Astrocyte of the spinal cord (primary cell): ENCODE results near the gene BCAS3.

Experiments
- DNase-seq: peaks from one replicate; pipeline ENCODE4 v3.0.0; 2011; ENCODE audit warnings: low read depth, low spot score
- H3K4me3 ChIP-seq: 2 replicates; pipeline ENCODE4 v1.5.1; 2011; ENCODE audit warnings: low read depth, mild to moderate bottlenecking, low read length, moderate library complexity
- CTCF ChIP-seq: IDR thresholded peaks from 2 replicates; pipeline ENCODE4 v1.5.1; 2012; ENCODE audit warnings: low read depth, mild to moderate bottlenecking, low read length, inconsistent platforms
- in situ Hi-C: cut with HindIII; loops from 2 replicates; pipeline ENCODE4 v1.10.0; 2017; ENCODE audit warnings: low sequenced_read_pairs

BCAS3 gene

GRCh38 chr17:61183793-61184192 lies 506.1 kb downstream of the BCAS3 start:
- no peak for DNase-seq
- no peak overlapping the region for H3K4me3 ChIP-seq
- no peak for TF ChIP-seq CTCF
- in situ Hi-C loops = no loop called here

GRCh38 chr17:61185385-61185784 lies 507.7 kb downstream of the BCAS3 start:
- DNase-seq = no peak
- in situ Hi-C loops = no loop called here
- no peak overlapping the region for H3K4me3 ChIP-seq
- TF ChIP-seq CTCF = no peak

- DNase-seq = no peak
- no peak overlapping the region for H3K4me3 ChIP-seq
- no peak for TF ChIP-seq CTCF
- in situ Hi-C loops = no loop called here
Measured at GRCh38 chr17:61187038-61187437, 509.4 kb downstream of the BCAS3 start.

GRCh38 chr17:61188081-61188480 lies 510.4 kb downstream of the BCAS3 start:
- H3K4me3 ChIP-seq = no peak overlapping the region
- TF ChIP-seq CTCF = no peak
- in situ Hi-C loops = no loop called here
- no peak for DNase-seq

GRCh38 chr17:61189968-61190367 lies 512.3 kb downstream of the BCAS3 start:
- DNase-seq = no peak
- in situ Hi-C loops = no loop called here
- H3K4me3 ChIP-seq = no peak overlapping the region
- TF ChIP-seq CTCF = no peak

GRCh38 chr17:61196302-61196704 lies 518.7 kb downstream of the BCAS3 start:
- DNase-seq = no peak
- no peak for TF ChIP-seq CTCF
- in situ Hi-C loops = no loop called here
- no peak overlapping the region for H3K4me3 ChIP-seq

- H3K4me3 ChIP-seq = no peak overlapping the region
- no peak for TF ChIP-seq CTCF
- in situ Hi-C loops = no loop called here
- DNase-seq = no peak
Measured at GRCh38 chr17:61196799-61197198, 519.1 kb downstream of the BCAS3 start.
